NCI-H510A treated with DMSO at 0.1 percent for 48 hours (cell line): ENCODE results near the gene AFAP1.

ENCODE experiments used
- DNase-seq: peaks from one replicate; lab custom pipeline; 2025; lab: John Stamatoyannopoulos, UW

AFAP1 gene

GRCh38 chr4:7767966-7768365, 171.7 kb downstream of the AFAP1 start:
- DNase-seq: no peak

DNA sequence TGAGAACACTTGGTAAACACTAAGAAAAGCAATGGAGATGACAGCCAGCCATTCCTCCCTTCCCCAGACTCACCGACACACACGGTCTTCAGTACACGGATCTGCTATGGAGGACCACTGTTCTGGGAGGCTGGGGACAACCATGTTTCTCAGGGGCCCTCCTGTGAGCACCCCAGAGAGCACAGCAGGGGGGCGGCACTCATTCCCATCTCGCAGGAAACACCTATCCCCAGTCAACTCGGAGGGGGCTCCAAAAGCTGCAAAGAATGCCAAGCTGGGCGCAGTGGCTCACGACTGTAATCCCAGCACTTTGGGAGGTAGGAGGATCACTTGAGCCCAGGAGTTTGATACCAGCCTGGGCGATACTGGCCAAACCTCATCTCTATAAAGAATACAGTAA, 172.1 kb downstream of the AFAP1 start:
- DNase-seq: no peak

DNA sequence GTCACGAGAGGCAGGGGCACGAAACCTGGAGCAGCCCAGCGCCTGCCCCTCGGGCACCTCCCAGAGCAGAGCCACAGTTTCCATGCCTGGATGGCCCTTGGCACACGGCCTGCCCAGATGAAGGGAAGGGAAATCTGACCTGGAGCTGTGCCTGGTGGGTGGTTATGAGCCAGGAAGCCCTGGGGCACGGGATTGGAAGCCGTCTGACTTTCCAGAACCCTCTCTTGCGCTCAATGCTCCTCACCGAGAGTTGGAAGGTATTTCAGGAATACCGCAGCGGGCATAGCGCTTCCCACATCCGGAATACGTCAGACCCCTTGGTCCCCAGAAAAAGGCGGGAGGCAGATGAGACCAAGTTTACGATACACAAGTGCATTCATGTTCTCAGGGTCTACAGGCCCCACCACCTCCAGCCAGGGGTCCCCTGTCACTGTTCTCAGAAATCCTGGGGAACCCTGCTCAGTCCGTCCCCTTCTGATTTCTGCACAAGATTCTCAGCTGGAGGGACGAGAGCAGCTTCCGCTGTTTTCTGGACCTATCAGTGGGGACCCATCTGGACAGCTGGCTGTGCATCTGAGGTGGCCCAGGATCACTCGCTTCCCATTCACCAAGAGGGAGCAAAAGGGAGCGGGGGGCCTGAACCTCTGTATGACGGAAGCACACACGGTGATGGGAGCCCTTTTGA, 172.9 kb downstream of the AFAP1 start:
- no peak for DNase-seq

DNA sequence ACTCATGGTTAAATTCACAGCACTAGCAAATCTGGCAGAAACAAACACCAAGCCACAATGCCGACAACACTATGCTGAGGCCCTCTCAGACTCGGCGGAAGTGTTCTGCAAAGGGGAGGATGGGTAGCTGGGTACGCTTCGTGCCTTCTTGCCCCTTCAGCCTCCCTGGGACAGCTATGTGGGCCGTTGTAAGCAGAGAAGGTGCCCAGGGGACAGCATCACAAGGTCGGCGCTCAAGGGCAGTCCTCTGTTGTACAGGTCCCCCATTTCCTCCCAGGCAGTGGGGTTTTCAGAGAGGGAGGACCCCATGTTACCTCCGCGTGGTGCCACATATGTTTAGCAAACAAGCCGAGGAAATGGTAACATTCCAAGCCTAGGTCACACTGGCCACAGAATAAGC, 173.6 kb downstream of the AFAP1 start:
- no peak for DNase-seq

DNA sequence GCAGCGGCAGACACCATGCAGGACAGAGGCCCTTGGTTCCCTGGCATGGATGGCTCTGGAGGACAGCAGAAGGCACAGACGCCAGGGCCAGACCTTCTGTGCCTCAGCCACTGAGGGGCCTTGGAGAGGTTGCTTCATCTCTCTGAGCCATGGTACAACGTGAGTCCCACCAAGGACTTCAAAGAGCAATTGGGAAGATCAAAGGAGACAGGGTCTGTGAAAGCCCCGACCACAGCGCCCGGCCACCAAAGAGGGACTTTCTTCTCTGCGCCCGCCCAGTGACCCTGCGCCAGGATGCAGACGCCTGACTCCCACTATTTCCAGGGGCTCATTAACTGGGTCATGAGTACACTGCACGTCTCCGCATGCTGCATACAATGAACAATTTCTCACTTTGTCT, 174.0 kb downstream of the AFAP1 start:
- DNase-seq: no peak

GRCh38 chr4:7764466-7764865, 175.2 kb downstream of the AFAP1 start:
- no peak for DNase-seq

GRCh38 chr4:7763788-7764187, 175.9 kb downstream of the AFAP1 start:
- no peak for DNase-seq

GRCh38 chr4:7763106-7763505, 176.6 kb downstream of the AFAP1 start:
- no peak for DNase-seq

- no peak for DNase-seq
Measured at GRCh38 chr4:7762376-7763030, 177.2 kb downstream of the AFAP1 start.

DNA sequence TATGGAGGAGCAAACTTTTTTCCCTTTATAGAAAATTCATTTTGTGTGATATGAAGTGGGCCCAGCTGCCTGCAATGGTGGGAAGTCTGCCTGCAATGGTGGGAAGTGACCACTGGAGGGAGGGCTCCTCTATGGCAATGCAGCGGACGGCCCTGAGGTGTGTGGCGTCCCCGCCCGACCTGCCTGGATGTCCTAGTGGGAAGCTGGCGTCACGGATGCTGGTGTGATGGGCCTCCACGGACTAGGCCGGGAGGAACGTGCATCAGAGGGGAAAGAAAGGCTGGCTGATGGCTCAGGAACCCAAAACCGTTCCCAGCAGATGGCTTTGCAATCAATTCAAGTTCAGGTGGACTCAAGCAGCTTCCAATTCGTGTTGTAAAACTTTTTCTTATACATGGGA, 177.9 kb downstream of the AFAP1 start:
- DNase-seq: peak; percentile 28

- no peak for DNase-seq
Measured at GRCh38 chr4:7761312-7761711, 178.3 kb downstream of the AFAP1 start.

GRCh38 chr4:7760706-7761105, 179.0 kb downstream of the AFAP1 start:
- DNase-seq: no peak

GRCh38 chr4:7760228-7760627, 179.4 kb downstream of the AFAP1 start:
- no peak for DNase-seq

DNA sequence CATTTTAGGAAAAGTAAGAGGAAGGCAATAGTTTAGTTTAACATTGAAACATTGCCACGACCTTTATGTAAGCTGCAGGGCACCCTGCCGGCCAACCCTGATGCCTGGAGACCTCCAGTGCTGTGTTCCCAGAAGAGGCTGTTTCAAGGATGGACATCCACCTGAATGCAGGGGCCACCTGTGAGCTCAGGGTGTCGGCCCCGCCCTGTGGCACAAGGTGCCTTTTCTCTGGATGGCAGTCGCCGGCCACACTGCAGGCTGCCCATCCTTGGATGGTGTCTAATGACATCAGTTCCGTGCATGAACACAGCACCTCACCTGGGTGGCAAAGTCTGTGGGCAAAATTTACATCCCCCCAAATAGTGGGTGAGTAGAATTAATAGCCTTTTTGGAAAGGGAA, 180.0 kb downstream of the AFAP1 start:
- DNase-seq: no peak

GRCh38 chr4:7759216-7759615, 180.4 kb downstream of the AFAP1 start:
- DNase-seq: no peak

GRCh38 chr4:7758476-7758875, 181.2 kb downstream of the AFAP1 start:
- DNase-seq: no peak

DNA sequence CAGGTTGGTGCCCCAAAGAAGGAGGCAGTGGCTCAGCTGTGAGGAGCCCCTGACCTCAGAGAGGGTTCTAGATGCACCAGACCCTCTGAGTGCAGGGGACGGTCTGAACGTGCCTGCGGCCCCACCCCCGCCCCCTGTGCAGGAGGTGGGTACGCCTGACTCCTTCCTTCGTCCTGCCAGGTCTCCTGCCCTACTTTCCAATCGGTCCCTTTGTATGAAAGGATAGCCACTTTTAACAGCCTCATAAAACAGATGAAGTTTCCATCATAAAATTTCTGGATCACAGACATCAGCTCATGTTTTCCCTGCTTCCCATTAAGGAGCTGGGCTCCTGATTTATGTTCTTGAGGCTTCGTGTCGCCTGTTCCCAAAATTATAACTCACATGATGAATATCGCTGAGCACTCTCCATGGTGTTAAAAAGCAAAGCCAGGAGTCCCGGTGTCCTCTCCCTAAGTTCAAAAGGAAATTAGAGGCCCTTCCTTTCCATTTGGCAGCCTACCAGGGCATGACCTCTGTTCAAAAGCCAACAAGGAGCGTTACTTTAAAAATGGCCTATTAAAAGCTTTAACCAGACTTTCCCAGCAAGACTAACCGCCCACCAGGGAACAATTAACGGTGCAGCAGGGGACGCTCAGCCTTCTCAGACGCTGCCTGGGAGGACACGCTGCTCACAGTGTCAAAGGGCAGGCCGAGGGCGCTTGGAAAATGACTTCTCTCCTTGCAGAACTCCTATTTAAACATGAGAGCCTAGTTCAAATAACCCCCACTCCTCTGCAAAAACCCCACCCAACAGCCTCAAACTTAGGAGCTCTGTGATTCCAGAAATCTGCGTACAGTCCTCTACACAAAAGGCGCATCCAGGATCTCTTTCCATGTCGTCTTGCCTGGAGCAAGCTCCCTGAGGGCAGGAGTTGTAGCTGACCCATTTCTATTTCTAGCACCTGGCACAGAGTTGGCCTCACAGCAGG, 181.9 kb downstream of the AFAP1 start:
- DNase-seq: no peak

DNA sequence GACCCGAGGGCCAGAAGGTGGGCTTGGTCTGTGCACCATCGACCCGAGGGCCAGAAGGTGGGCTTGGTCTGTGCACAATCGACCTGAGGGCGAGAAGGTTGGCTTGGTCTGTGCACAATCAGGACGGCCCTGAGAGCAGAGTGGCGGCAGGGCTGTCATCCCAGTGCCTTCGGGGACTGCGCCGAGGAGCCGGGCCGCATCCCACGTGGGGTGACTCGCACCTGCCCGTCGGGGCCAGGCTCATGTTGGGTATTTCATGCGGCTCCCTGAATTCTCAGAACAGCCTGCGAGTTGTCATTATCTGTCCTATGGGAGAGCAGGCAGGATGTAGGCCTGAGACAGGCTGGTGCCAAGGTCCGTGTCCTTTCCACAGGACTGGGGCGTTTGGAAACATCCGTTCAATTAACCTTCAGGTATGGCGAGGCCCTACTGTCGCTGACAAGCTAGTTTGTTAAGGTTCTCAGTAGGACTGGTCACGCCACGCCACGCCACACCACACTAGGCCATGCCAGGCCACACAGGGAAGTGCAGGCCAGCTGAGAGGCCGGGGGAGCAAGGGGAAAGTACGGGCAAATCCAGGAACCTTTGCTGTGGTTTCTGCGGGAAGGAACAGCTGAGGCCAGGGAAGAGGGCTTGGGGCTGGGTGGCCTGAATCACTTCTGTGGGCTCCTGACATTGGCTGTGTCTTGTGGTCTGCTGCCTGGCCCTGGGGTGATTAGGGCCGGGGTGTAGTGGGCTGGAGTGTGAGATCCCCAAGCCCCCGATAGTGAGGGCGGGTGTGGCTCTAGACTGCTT, 182.9 kb downstream of the AFAP1 start:
- no peak for DNase-seq

GRCh38 chr4:7756071-7756470, 183.6 kb downstream of the AFAP1 start:
- no peak for DNase-seq

GRCh38 chr4:7755561-7755960, 184.1 kb downstream of the AFAP1 start:
- DNase-seq: no peak

GRCh38 chr4:7754565-7755262, 184.9 kb downstream of the AFAP1 start:
- DNase-seq: no peak
